ENCODE results near the gene ADAM17. TPM values are rescaled to one million over a fixed set of nuclear protein-coding genes. Genes with fewer than 3 reads are reported as not detected.

ADAM17 gene
- total and polyA plus RNA-seq, 9 of the 15 experiments (the other 6 are each of a cell fraction or from before 2014, with no cell fraction given), result 5.8 to 30.0 (median 19.0) TPM

- H3K9ac ChIP-seq (ENCODE audit: insufficient read depth in 1 of 2, low read depth in 2 of 2, low read length in 2 of 2), result no peak overlapping the region
- H3K4me3 ChIP-seq, result no peak overlapping the region
- intact Hi-C loops (cut with micrococcal nuclease), result no loop called here
- FAIRE-seq (no peak), DNase-seq (ENCODE audit: extremely low read depth in 1 of 4, low spot score in 3 of 4) (no peak), ATAC-seq (no peak)
- no peak overlapping the region for H3K27ac ChIP-seq (ENCODE audit: extremely low read depth, low read depth, low read length)
- peaks cover 52% of the 10 kb centered on the region for H3K36me3 ChIP-seq (ENCODE audit: control insufficient read depth, insufficient read depth, low read length)
- POLR2A ChIA-PET, result no interaction called here
- no peak overlapping the region for H3K4me2 ChIP-seq (ENCODE audit: insufficient read depth, low read length)
- no peak overlapping the region for H2AFZ ChIP-seq (ENCODE audit: low read depth, low read length)
- in situ Hi-C loops (cut with MboI), result no loop called here
- H3K9me1 ChIP-seq (ENCODE audit: control insufficient read depth, insufficient read depth, low read length), result no peaks in the 10 kb centered on the region
- no peaks in the 10 kb centered on the region for H3K27me3 ChIP-seq (ENCODE audit: control insufficient read depth in 2 of 2, insufficient read depth in 2 of 2, low read length in 2 of 2)
- H3K9me3 ChIP-seq (replicated peaks; ENCODE audit: control insufficient read depth, insufficient read depth, low read depth, low read length), result no peaks in the 10 kb centered on the region
- H3K4me1 ChIP-seq (replicated peaks in 1 of 2; ENCODE audit: control insufficient read depth in 2 of 2, insufficient read depth in 2 of 2, low read length in 2 of 2), result peaks cover 5 to 20% of the 10 kb centered on the region in 2 experiments; a peak in 3 of 5 replicates
- CTCF ChIA-PET (ENCODE audit: low intra/inter-chr PET ratio), result no interaction called here
- H3K79me2 ChIP-seq (ENCODE audit: control insufficient read depth, insufficient read depth, low read length), result peaks cover 73% of the 10 kb centered on the region
- no peaks in the 10 kb centered on the region; the same call in 1 of the 2 replicates for H4K20me1 ChIP-seq (replicated peaks; ENCODE audit: control insufficient read depth, insufficient read depth, low read length)
- WGBS (ENCODE audit: insufficient coverage, low coverage, missing lambda C conversion rate), result 85% methylated on average over 4 of the region's 4 CpGs
- no TSS peak for BruUV-seq (replicated peaks)
- TF ChIP-seq, protein P1, sequence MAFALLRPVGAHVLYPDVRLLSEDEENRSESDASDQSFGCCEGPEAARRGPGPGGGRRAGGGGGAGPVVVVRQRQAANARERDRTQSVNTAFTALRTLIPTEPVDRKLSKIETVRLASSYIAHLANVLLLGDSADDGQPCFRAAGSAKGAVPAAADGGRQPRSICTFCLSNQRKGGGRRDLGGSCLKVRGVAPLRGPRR (CRISPR knock-in tag; IDR thresholded peaks at IDR 0.05), result no peak
- TF ChIP-seq JUNB (CRISPR knock-in tag; conservative IDR thresholded peaks at IDR 0.05) (no peak), DIDO1 (tag; IDR thresholded peaks at IDR 0.05; ENCODE audit: low read depth) (no peak), MAFF (IDR thresholded peaks at IDR 0.05; ENCODE audit: low read length) (no peak), MBD1 (CRISPR knock-in tag; IDR thresholded peaks at IDR 0.05) (no peak), CBX3 (IDR thresholded peaks at IDR 0.05; ENCODE audit: borderline replicate concordance in 1 of 2, low read length in 2 of 2) (no peak), MAFK (IDR thresholded peaks at IDR 0.05; ENCODE audit: low read length) (no peak), EZH2 (IDR thresholded peaks at IDR 0.05; ENCODE audit: borderline replicate concordance, low read depth, low read length) (no peak), CC2D1A (IDR thresholded peaks at IDR 0.05) (no peak), KDM5B (IDR thresholded peaks at IDR 0.05; ENCODE audit: insufficient replicate concordance, low read depth, low read length) (no peak), POLR2G (IDR thresholded peaks at IDR 0.05; ENCODE audit: low read depth, low read length) (no peak), CSDE1 (IDR thresholded peaks at IDR 0.05) (no peak), MNT (conservative IDR thresholded peaks at IDR 0.05) (no peak), HNRNPL (IDR thresholded peaks at IDR 0.05; ENCODE audit: low read depth, low read length) (no peak), ZNF395 (CRISPR knock-in tag; IDR thresholded peaks at IDR 0.05) (no peak), LARP7 (IDR thresholded peaks at IDR 0.05) (no peak), NCOA4 (IDR thresholded peaks at IDR 0.05; ENCODE audit: partially characterized antibody) (no peak)
- TF ChIP-seq, protein P2, sequence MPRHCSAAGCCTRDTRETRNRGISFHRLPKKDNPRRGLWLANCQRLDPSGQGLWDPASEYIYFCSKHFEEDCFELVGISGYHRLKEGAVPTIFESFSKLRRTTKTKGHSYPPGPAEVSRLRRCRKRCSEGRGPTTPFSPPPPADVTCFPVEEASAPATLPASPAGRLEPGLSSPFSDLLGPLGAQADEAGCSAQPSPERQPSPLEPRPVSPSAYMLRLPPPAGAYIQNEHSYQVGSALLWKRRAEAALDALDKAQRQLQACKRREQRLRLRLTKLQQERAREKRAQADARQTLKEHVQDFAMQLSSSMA (CRISPR knock-in tag; IDR thresholded peaks at IDR 0.05), result no peak
Observed at GRCh38 chr2:9593925-9594324, 38.3 kb upstream of the ADAM17 start.
